Liver (tissue), 9 donors: ENCODE results near the gene OSBP2. TPM values are rescaled to one million over a fixed set of nuclear protein-coding genes. Genes with fewer than 3 reads are reported as not detected.

Experiments used
- DNase-seq: peaks from one replicate; pipeline ENCODE4 v3.0.0-alpha.2; 2017; ENCODE audit warnings: low spot score
- H3K27ac ChIP-seq, 2 donors: one replicate each; pipeline ENCODE4 v1.7.0; 2013; ENCODE audit warnings: inconsistent platforms in 2 of 2, low read length in 2 of 2, control low read depth in 1 of 2, low read depth in 1 of 2, mild to moderate bottlenecking in 1 of 2
- H3K27me3 ChIP-seq, 4 donors: one replicate each; pipeline versions ENCODE4 v1.6.1 to v1.7.0; 2013; ENCODE audit warnings: low read length in 3 of 4, inconsistent platforms in 1 of 4, mild to moderate bottlenecking in 1 of 4, moderate library complexity in 1 of 4; ENCODE audit not compliant: control insufficient read depth in 4 of 4, insufficient read depth in 4 of 4
- H3K36me3 ChIP-seq, 4 donors: one replicate each; pipeline versions ENCODE4 v1.6.1 to v1.7.0; 2013; ENCODE audit warnings: low read length in 3 of 4, mild to moderate bottlenecking in 3 of 4, low read depth in 1 of 4, moderate library complexity in 1 of 4; ENCODE audit not compliant: control insufficient read depth in 4 of 4, insufficient read depth in 3 of 4
- H3K4me1 ChIP-seq, 4 donors: one replicate each; pipeline versions ENCODE4 v1.6.1 to v1.7.0; 2013; ENCODE audit warnings: low read length in 3 of 4, mild to moderate bottlenecking in 3 of 4, moderate library complexity in 1 of 4; ENCODE audit not compliant: control insufficient read depth in 4 of 4, insufficient read depth in 4 of 4
- H3K4me3 ChIP-seq, 3 donors: one replicate each; pipeline versions ENCODE4 v1.6.1 to v1.7.0; 2013; ENCODE audit warnings: low read length in 3 of 3, control low read depth in 1 of 3, low read depth in 1 of 3, mild to moderate bottlenecking in 1 of 3
- H3K9ac ChIP-seq, 2 donors: one replicate each; pipeline ENCODE4 v1.7.0; 2013; ENCODE audit warnings: low read length in 2 of 2, mild to moderate bottlenecking in 2 of 2, moderate library complexity in 2 of 2, control low read depth in 1 of 2, low read depth in 1 of 2
- H3K9me3 ChIP-seq, 4 donors: one replicate each; pipeline versions ENCODE4 v1.6.1 to v1.7.0; 2013; ENCODE audit warnings: low read length in 3 of 4; ENCODE audit not compliant: control insufficient read depth in 4 of 4
- EGR1 ChIP-seq, 2 donors: IDR thresholded peaks; 2 replicates each; pipeline ENCODE4 v1.6.1; 2016 to 2018; ENCODE audit warnings: antibody characterized with exemption in 2 of 2, low read depth in 2 of 2
- FOXA2 ChIP-seq: IDR thresholded peaks from 2 replicates; pipeline ENCODE4 v1.6.1; 2016; ENCODE audit warnings: antibody characterized with exemption
- GABPA ChIP-seq, 2 donors: IDR thresholded peaks in 1 of 2; conservative IDR thresholded peaks in 1 of 2; 2 replicates each; pipeline ENCODE4 v1.6.1; 2016; ENCODE audit warnings: antibody characterized with exemption in 2 of 2, mild to moderate bottlenecking in 1 of 2, moderate library complexity in 1 of 2
- HNF4A ChIP-seq, 2 donors: conservative IDR thresholded peaks; 2 replicates each; pipeline ENCODE4 v1.6.1; 2016; ENCODE audit warnings: antibody characterized with exemption in 2 of 2, mild to moderate bottlenecking in 2 of 2
- JUND ChIP-seq, 2 donors: IDR thresholded peaks; 2 replicates each; pipeline ENCODE4 v1.6.1; 2016; ENCODE audit warnings: antibody characterized with exemption in 2 of 2
- MAX ChIP-seq: IDR thresholded peaks from 2 replicates; pipeline ENCODE4 v1.6.1; 2016; ENCODE audit warnings: antibody characterized with exemption
- NR2F2 ChIP-seq: IDR thresholded peaks from 2 replicates; pipeline ENCODE4 v1.6.1; 2016; ENCODE audit warnings: antibody characterized with exemption
- RXRA ChIP-seq, 2 donors: IDR thresholded peaks; 2 replicates each; pipeline ENCODE4 v1.6.1; 2017 to 2018; ENCODE audit warnings: antibody characterized with exemption in 2 of 2, mild to moderate bottlenecking in 1 of 2
- SP1 ChIP-seq: IDR thresholded peaks from 2 replicates; pipeline ENCODE4 v1.6.1; 2018; ENCODE audit warnings: antibody characterized with exemption, mild to moderate bottlenecking
- TAF1 ChIP-seq: conservative IDR thresholded peaks from 2 replicates; pipeline ENCODE4 v1.6.1; 2016; ENCODE audit warnings: antibody characterized with exemption, mild to moderate bottlenecking
- WGBS: extraction: QIAGEN DNeasy Blood & Tissue Kit; methylation state at CpG from one replicate; pipeline ENCODE4 v1.1.7; 2013; 5-methylcytosine and 5-hydroxymethylcytosine counted together
- polyA plus RNA-seq, 2 donors: library from polyadenylated mRNA; stranded (reverse) in 1 of 2; unstranded in 1 of 2; fragments of 200-250 nt in 1 of 2; fragments of >200 nt in 1 of 2; fragmentation: Nextera tagmentation in 1 of 2; extraction: Ambion mirVana in 1 of 2; gene quantifications; one replicate each; pipeline versions ENCODE4 v1.2.1 to v1.2.3, GENCODE V29; 2013 to 2015
- total RNA-seq, 2 donors: library from RNA; depleted of rRNA; stranded (reverse); fragments of >200 nt; gene quantifications; one replicate each; pipeline ENCODE4 v1.2.3, GENCODE V29; 2014
- TF ChIP-seq, protein P1 (sequence below): IDR thresholded peaks from 2 replicates; pipeline ENCODE4 v1.6.1; 2016; ENCODE audit warnings: antibody characterized with exemption, mild to moderate bottlenecking
- TF ChIP-seq, protein P2 (sequence below): IDR thresholded peaks from 2 replicates; pipeline ENCODE4 v1.6.1; 2016; ENCODE audit warnings: antibody characterized with exemption
- donor health status: healthy.
- donor health status: healthy.
- donor health status: healthy.
- donor health status: healthy.
- donor health status: healthy.

Gene OSBP2
- total and polyA plus RNA-seq, 4 donors, result 0.43 to 192 (median 0.86) TPM

- H3K4me1 ChIP-seq, result no peaks in the 10 kb centered on the region
- no peaks in the 10 kb centered on the region for H3K36me3 ChIP-seq
- DNase-seq, result peak; percentile 72
- H3K9ac ChIP-seq, result no peak overlapping the region
- no peak overlapping the region for H3K27ac ChIP-seq
- no peaks in the 10 kb centered on the region for H3K9me3 ChIP-seq
- TF ChIP-seq, protein P1, sequence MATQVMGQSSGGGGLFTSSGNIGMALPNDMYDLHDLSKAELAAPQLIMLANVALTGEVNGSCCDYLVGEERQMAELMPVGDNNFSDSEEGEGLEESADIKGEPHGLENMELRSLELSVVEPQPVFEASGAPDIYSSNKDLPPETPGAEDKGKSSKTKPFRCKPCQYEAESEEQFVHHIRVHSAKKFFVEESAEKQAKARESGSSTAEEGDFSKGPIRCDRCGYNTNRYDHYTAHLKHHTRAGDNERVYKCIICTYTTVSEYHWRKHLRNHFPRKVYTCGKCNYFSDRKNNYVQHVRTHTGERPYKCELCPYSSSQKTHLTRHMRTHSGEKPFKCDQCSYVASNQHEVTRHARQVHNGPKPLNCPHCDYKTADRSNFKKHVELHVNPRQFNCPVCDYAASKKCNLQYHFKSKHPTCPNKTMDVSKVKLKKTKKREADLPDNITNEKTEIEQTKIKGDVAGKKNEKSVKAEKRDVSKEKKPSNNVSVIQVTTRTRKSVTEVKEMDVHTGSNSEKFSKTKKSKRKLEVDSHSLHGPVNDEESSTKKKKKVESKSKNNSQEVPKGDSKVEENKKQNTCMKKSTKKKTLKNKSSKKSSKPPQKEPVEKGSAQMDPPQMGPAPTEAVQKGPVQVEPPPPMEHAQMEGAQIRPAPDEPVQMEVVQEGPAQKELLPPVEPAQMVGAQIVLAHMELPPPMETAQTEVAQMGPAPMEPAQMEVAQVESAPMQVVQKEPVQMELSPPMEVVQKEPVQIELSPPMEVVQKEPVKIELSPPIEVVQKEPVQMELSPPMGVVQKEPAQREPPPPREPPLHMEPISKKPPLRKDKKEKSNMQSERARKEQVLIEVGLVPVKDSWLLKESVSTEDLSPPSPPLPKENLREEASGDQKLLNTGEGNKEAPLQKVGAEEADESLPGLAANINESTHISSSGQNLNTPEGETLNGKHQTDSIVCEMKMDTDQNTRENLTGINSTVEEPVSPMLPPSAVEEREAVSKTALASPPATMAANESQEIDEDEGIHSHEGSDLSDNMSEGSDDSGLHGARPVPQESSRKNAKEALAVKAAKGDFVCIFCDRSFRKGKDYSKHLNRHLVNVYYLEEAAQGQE, result no peak
- no peak for TF ChIP-seq JUND (IDR thresholded peaks at IDR 0.05)
- no peak for TF ChIP-seq NR2F2
- no peak for TF ChIP-seq RXRA (IDR thresholded peaks at IDR 0.05)
- TF ChIP-seq GABPA (IDR thresholded peaks at IDR 0.05 in 1 of 2, conservative IDR thresholded peaks at IDR 0.05 in 1 of 2), result no peak
- no peak for TF ChIP-seq HNF4A (conservative IDR thresholded peaks at IDR 0.05)
- TF ChIP-seq TAF1, result no peak
- TF ChIP-seq SP1, result no peak
- TF ChIP-seq EGR1 (IDR thresholded peaks at IDR 0.05; ENCODE audit: low read depth in 2 of 2), result no peak
- no peak for TF ChIP-seq MAX
- no peak for TF ChIP-seq FOXA2
- H3K27me3 ChIP-seq, result no peaks in the 10 kb centered on the region
- WGBS, result 96% methylated on average over 15 of the region's 15 CpGs
- no peak overlapping the region for H3K4me3 ChIP-seq
Observed at GRCh38 chr22:30869667-30870395, 175.2 kb downstream of the OSBP2 start.

DNA sequence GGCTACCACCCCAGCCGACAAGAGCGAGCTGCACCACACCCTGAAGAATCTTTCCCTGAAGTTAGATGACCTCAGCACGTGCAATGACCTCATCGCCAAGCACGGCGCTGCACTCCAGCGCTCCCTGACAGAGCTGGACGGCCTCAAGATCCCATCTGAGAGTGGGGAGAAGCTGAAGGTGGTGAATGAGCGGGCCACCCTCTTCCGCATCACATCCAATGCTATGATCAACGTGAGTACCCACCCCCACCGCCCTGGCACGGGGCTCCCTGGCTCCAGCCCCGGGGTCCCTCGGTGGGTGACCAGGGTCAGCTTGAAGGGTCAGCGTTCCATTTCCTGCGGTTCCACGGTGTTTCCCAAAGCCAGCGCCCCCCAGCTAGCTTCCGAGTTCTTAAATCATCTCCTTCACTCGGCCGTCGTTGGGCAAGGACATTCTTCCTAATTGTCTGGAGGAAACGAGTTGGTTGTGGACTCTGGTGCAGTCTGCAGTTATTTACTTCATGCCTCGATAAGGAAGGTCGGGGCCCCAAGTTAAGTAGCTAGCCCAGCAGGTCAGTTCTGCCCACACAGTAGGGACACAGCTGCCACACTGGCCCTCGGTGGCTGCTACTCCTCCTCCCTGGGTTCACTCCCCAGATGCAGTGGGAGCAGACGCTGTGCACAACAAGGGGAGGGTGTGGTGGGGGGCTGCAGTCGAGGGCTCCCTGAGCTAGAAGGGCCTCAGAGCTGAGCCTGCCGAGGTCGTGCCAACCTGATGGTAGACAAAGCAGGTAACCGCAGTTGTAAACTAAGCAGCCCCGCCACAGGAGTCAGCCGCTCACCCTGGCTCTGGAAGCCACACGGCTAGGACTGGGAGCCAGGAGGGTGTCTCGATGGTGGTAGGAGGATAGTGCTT, 176.0 kb downstream of the OSBP2 start:
- no peaks in the 10 kb centered on the region for H3K9me3 ChIP-seq
- no peaks in the 10 kb centered on the region for H3K4me1 ChIP-seq
- H3K9ac ChIP-seq, result no peak overlapping the region
- TF ChIP-seq, protein P2, sequence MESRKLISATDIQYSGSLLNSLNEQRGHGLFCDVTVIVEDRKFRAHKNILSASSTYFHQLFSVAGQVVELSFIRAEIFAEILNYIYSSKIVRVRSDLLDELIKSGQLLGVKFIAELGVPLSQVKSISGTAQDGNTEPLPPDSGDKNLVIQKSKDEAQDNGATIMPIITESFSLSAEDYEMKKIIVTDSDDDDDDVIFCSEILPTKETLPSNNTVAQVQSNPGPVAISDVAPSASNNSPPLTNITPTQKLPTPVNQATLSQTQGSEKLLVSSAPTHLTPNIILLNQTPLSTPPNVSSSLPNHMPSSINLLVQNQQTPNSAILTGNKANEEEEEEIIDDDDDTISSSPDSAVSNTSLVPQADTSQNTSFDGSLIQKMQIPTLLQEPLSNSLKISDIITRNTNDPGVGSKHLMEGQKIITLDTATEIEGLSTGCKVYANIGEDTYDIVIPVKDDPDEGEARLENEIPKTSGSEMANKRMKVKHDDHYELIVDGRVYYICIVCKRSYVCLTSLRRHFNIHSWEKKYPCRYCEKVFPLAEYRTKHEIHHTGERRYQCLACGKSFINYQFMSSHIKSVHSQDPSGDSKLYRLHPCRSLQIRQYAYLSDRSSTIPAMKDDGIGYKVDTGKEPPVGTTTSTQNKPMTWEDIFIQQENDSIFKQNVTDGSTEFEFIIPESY, result no peak
- peak; percentile 32 for DNase-seq
- no peak overlapping the region for H3K4me3 ChIP-seq
- no peaks in the 10 kb centered on the region for H3K27me3 ChIP-seq
- no peaks in the 10 kb centered on the region for H3K36me3 ChIP-seq
- no peak overlapping the region for H3K27ac ChIP-seq
- WGBS, result 92% methylated on average over 36 of the region's 36 CpGs
